NCI-H524 treated with DMSO at 0.1 percent for 48 hours (cell line): ENCODE data around the gene PPP2R5B.
A peak's percentile ranks its signal among the peaks of the same experiment; 100 is the strongest.

Experiments used
- DNase-seq: peaks from one replicate; lab custom pipeline; 2025; lab: John Stamatoyannopoulos, UW

PPP2R5B gene

GRCh38 chr11:64923944-64924909 lies at the start of gene PPP2R5B:
Gene PPP2R5B (plus strand): TSS chr11:64924689. CDS start chr11:64925735, 1,046 bp downstream.
- DNase-seq = peak; percentile 14

DNA sequence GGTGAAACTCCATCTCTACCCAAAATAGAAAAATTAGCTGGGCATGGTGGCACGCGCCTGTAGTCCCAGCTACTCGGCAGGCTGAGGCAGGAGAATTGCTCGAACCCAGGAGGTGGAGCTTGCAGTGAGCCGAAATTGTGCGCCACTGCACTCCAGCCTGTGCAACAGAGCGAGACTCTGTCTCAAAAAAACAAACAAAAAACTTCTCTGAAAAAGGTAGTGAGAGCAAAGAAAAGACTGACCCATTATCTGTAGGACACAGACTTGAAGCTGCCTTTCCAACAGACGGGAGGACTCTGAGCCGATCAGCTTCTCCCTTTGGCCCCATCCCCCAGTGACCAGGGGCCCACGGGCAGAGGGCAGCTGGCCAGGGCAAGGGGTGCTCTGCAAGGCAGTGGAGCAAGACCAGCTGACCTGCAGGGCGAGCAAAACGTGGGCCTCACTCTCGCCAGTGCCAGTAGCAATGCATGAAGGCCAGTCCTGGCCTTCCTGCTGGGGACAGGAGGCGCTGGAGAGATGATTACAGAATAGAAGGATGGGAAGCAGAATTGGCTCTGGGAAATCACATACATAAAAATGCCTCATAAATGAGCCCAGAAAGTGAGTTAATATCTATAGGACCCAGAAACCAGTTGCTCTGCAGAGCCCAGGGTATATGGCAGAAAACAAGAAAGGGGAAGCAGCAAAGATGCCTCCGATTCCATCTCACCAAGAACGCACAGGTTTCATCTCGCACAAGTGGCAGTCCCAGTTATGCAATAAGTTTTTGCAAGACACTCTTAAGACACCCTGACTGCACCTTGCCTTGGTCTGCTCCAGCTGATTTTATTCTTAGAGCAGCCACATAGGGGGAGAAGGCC lies 48.9 kb upstream of the PPP2R5B start:
- DNase-seq = no peak

DNA sequence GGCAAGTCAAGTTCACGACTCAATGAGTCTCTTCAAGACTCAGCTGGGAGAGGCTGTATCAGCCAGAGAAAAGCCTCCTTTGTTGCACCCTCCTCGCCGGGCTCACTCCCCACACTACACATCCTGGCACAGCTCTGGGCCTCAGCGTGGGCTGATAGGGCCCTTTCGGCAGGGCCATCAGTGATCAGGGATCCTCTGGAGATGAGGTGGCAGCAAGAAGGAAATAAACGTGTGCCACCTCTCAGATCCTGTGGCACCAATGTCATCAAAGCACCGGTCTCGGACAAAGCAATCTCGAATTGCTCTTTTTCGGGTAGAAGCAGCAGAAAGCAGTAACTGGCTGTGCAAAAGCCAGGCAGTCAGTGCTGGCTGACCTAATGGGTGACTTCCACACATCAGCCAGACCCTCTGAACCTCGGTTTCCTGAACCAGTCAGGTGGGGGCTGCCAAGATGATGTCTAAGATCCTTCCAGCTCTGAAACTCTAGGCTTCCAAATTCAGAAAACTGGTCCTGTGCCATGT lies 48.2 kb upstream of the PPP2R5B start:
- DNase-seq = no peak

- no peak for DNase-seq
Observed at GRCh38 chr11:64876835-64877341, 47.6 kb upstream of the PPP2R5B start.

- DNase-seq = no peak
Observed at GRCh38 chr11:64877390-64878222, 46.9 kb upstream of the PPP2R5B start.

DNA sequence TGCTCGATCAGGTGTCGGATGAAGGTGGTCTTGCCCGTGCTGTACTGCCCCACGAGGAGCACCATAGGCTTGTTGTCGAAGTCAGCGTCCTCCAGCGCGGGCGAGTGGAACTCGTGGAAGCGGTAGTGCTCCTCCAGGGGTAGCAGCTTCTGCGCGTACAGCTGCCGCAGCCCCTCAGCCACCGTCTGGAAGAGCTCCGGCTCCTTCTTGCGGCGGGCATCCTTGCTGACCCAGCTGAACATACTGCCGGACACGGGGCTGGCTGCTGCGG lies 46.3 kb upstream of the PPP2R5B start:
- no peak for DNase-seq

GRCh38 chr11:64878494-64879243 lies 45.8 kb upstream of the PPP2R5B start, which contains the start of gene EHD1:
Gene EHD1 (minus strand): TSS chr11:64878621. CDS start chr11:64878464, 157 bp downstream.
- DNase-seq = peak; percentile 69

DNA sequence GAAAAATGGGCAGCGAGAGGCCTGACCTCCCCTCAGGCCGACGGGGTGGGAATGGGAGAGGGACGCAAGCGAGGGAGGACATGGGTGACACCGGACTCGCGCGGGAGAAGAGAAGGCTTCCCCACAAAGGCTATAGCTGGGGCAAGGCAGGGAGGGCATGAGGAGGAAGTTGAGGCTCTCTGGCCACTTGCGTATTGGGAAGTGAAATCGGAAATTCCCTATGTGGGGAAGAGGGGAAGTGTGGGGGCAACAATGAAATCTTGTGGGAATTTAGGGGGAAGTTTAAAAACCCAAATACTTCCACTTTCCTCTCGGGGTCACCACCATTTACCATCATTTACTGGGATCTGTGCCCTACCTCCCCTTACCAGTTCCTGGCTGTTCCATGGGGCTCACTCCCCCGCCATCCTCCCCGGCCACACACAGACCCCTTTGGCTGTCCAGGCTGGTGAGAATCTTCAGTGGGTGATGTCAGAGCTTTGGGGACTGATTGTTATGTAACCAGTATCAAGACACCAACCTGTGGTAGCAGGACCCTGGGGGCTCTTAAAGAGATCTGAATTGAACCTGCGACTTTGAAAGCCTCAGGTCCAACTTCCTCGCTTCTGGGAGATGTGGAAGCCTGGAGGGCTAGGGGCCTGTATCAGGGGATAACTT lies 45.1 kb upstream of the PPP2R5B start:
- DNase-seq = no peak

- no peak for DNase-seq
Observed at GRCh38 chr11:64880240-64881001, 44.1 kb upstream of the PPP2R5B start.

GRCh38 chr11:64881476-64881875 lies 43.0 kb upstream of the PPP2R5B start:
- DNase-seq = no peak

DNA sequence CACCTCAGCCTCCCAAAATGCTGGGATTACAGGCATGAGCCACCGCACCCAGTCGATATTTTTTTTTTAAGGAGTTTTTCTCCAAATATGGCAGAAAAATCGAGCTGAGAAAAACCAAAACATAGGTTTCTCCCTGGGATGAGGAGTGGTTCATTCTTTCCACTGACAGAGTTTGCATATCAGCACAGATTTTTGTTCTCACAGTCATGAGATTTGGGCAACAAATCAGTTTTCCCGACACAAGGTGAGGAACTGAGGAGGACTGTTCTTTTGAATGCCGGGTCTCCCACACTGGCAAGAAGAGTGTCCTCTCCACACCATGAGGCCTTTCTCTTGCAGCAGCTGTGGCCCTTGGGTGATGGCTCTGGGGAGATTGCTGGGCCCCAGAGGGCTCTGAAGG lies 42.2 kb upstream of the PPP2R5B start:
- no peak for DNase-seq

GRCh38 chr11:64883575-64883974 lies 40.9 kb upstream of the PPP2R5B start:
- DNase-seq = no peak

DNA sequence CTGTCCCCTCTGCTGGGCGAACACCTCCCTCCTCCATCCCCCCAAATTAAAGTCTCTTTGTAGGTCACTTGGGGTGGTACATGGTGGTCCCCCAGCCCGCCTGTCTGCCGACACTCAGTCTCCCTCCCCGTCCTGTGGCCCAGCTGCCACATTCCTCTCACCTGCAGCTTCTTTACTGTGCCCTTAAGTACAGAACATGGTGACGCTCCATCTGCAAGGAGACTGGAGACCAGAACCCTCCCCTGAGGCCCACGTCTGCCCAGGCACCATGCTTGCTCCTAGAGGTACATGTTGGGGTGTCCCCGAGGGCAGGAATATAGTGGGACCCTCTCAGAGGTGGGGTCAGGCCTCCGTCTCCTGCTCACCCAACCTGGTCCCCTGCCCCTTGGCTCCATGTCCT lies 40.5 kb upstream of the PPP2R5B start:
- DNase-seq = no peak

DNA sequence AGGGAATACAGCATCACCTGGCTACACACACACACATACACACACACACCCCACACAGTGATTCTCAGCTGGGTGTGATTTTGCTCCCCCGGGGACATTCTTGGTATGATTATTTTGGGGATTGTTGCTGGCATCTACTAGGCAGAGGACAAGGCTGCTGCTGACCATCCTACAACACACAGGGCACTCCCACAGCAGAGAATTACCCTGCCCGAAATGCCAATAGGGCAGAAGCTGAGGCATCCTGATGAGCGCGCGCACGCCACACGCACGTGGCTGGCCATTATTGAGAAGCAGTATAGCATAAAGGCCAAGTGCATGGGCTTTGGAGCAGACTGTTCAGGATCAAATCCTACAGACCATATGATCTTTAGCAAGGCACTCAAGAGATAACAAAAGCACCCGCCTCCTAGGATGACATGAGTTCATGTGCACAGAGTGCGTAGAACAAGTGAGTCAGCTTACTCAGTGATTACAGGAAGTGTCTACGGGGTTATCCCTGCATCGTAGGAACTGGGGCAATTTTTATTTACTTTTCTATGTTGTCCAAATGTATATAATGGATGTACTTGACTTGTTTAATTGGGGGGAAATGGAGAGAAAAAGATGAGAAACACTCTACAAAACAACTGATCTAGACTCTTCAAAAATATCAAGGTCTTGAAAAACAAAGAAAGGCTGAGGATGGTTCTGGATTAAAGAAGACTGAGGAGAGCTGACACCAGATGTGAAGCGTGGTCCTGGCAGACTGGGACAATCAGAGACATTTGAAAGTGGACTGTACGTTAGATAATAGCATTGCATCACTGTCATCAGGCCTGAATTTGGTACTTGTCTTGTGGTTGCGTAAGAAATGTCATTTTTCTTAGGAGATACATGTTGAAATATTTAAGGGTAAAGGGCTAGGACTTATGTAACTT lies 38.9 kb upstream of the PPP2R5B start:
- DNase-seq = no peak

GRCh38 chr11:64887234-64887756 lies 37.2 kb upstream of the PPP2R5B start:
- DNase-seq = no peak

DNA sequence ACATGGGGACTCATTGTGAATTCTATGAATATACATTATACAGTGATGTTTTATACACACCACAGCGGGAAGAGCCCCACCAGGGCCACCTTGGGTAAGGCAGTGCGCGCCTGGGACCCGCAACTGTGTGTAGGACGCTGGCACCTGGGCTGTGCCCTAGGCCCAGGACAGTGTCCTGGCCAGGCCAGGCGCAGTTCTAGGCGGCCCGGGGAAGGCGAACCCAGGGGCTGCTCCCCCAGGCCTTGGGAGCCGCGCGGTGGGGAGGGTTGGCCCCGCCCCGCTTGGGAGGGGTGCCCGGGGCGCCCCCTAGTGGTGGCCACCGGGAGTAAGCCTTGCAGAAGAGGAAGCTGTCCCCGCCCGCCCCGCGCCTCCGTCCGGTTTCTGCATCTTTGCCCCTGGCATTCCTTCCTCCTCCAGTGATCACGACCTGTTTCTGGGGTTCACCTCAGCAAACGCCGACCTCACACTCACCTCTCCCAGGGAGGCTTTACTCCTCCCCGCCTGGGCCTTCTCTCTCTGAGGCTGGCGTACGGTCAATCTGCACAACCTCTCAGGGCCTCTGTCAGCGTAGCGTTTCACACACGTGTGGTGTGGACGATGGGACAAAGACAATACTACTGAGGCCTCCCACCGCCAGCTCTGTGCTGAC lies 36.6 kb upstream of the PPP2R5B start:
- no peak for DNase-seq

GRCh38 chr11:64888406-64888728 lies 36.1 kb upstream of the PPP2R5B start:
- no peak for DNase-seq
